ENCODE data around the gene TEX28.

The TEX28 gene

GRCh38 chrX:154327038-154327820 is 32.3 kb upstream of the TEX28 start:
- Histone ChIP-seq H3K4me3 (ENCODE audit: low read length) (no peak overlapping the region), H3K4me2 (ENCODE audit: low read length) (no peak overlapping the region; the same call in 1 of the 2 replicates), H3K9me3 (ENCODE audit: control insufficient read depth, insufficient read depth, low read length) (no peaks in the 10 kb centered on the region), H3K4me1 (ENCODE audit: control insufficient read depth, low read length) (peaks cover 22% of the 10 kb centered on the region), H3K9me2 (replicated peaks; ENCODE audit: control insufficient read depth, low read length) (no peaks in the 10 kb centered on the region), H3K36me3 (ENCODE audit: control insufficient read depth, low read length) (no peaks in the 10 kb centered on the region), H3K27me3 (ENCODE audit: control insufficient read depth, low read length) (peaks cover 9% of the 10 kb centered on the region), H3K27ac (ENCODE audit: low read depth, low read length) (no peak overlapping the region), H4K20me1 (ENCODE audit: control insufficient read depth, insufficient read depth, low read depth, low read length) (no peaks in the 10 kb centered on the region), H3F3A (ENCODE audit: control insufficient read depth, insufficient read depth) (no peaks in the 10 kb centered on the region), H3K79me2 (ENCODE audit: control insufficient read depth, low read length) (no peaks in the 10 kb centered on the region)
- no peak for TF ChIP-seq CTCF (IDR thresholded peaks at IDR 0.05; ENCODE audit: low read depth, low read length, poor library complexity, severe bottlenecking)
- TF ChIP-seq EZH2phosphoT487 (IDR thresholded peaks at IDR 0.05; ENCODE audit: borderline replicate concordance, low read length), result no peak

GRCh38 chrX:154325541-154325940 is 30.6 kb upstream of the TEX28 start:
- no peak for TF ChIP-seq EZH2phosphoT487 (IDR thresholded peaks at IDR 0.05; ENCODE audit: borderline replicate concordance, low read length)

GRCh38 chrX:154323537-154323936 is 28.6 kb upstream of the TEX28 start:
- Histone ChIP-seq H3K27ac (ENCODE audit: low read depth, low read length) (no peak overlapping the region), H3K4me2 (ENCODE audit: low read length) (no peak overlapping the region), H3K4me1 (ENCODE audit: control insufficient read depth, low read length) (peaks cover 45% of the 10 kb centered on the region), H3K27me3 (ENCODE audit: control insufficient read depth, low read length) (peaks cover 9% of the 10 kb centered on the region), H3F3A (ENCODE audit: control insufficient read depth, insufficient read depth) (no peaks in the 10 kb centered on the region), H3K79me2 (ENCODE audit: control insufficient read depth, low read length) (no peaks in the 10 kb centered on the region), H3K4me3 (ENCODE audit: low read length) (no peak overlapping the region), H3K36me3 (ENCODE audit: control insufficient read depth, low read length) (no peaks in the 10 kb centered on the region), H3K9me3 (ENCODE audit: control insufficient read depth, insufficient read depth, low read length) (no peaks in the 10 kb centered on the region), H4K20me1 (ENCODE audit: control insufficient read depth, insufficient read depth, low read depth, low read length) (no peaks in the 10 kb centered on the region), H3K9me2 (replicated peaks; ENCODE audit: control insufficient read depth, low read length) (no peaks in the 10 kb centered on the region)
- no peak for TF ChIP-seq CTCF (IDR thresholded peaks at IDR 0.05; ENCODE audit: low read depth, low read length, poor library complexity, severe bottlenecking)

More at GRCh38 chrX:154325541-154325940, 30.6 kb upstream of the TEX28 start:
- no peaks in the 10 kb centered on the region for H4K20me1 ChIP-seq (ENCODE audit: control insufficient read depth, insufficient read depth, low read depth, low read length)
- peaks cover 9% of the 10 kb centered on the region for H3K27me3 ChIP-seq (ENCODE audit: control insufficient read depth, low read length)
- H3K9me3 ChIP-seq (ENCODE audit: control insufficient read depth, insufficient read depth, low read length), result no peaks in the 10 kb centered on the region
- no peak overlapping the region for H3K4me2 ChIP-seq (ENCODE audit: low read length)
- H3F3A ChIP-seq (ENCODE audit: control insufficient read depth, insufficient read depth), result no peaks in the 10 kb centered on the region
- no peaks in the 10 kb centered on the region for H3K36me3 ChIP-seq (ENCODE audit: control insufficient read depth, low read length)
- H3K4me1 ChIP-seq (ENCODE audit: control insufficient read depth, low read length), result peaks cover 38% of the 10 kb centered on the region
- H3K79me2 ChIP-seq (ENCODE audit: control insufficient read depth, low read length), result no peaks in the 10 kb centered on the region
- no peak overlapping the region for H3K27ac ChIP-seq (ENCODE audit: low read depth, low read length)
- no peak overlapping the region for H3K4me3 ChIP-seq (ENCODE audit: low read length)
- H3K9me2 ChIP-seq (replicated peaks; ENCODE audit: control insufficient read depth, low read length), result no peaks in the 10 kb centered on the region

GRCh38 chrX:154322890-154323289 is 28.0 kb upstream of the TEX28 start:
- Histone ChIP-seq H3K4me3 (ENCODE audit: low read length) (peak overlapping the region; percentile 15; the same call in 1 of the 2 replicates), H3K27ac (ENCODE audit: low read depth, low read length) (no peak overlapping the region), H3K79me2 (ENCODE audit: control insufficient read depth, low read length) (no peaks in the 10 kb centered on the region), H3K4me2 (ENCODE audit: low read length) (peak overlapping the region; percentile 40), H3K9me3 (ENCODE audit: control insufficient read depth, insufficient read depth, low read length) (no peaks in the 10 kb centered on the region), H4K20me1 (ENCODE audit: control insufficient read depth, insufficient read depth, low read depth, low read length) (no peaks in the 10 kb centered on the region), H3K27me3 (ENCODE audit: control insufficient read depth, low read length) (peaks cover 9% of the 10 kb centered on the region), H3F3A (ENCODE audit: control insufficient read depth, insufficient read depth) (no peaks in the 10 kb centered on the region), H3K9me2 (replicated peaks; ENCODE audit: control insufficient read depth, low read length) (no peaks in the 10 kb centered on the region), H3K36me3 (ENCODE audit: control insufficient read depth, low read length) (no peaks in the 10 kb centered on the region), H3K4me1 (ENCODE audit: control insufficient read depth, low read length) (peaks cover 45% of the 10 kb centered on the region)
- TF ChIP-seq EZH2phosphoT487 (IDR thresholded peaks at IDR 0.05; ENCODE audit: borderline replicate concordance, low read length) (no peak), CTCF (IDR thresholded peaks at IDR 0.05; ENCODE audit: low read depth, low read length, poor library complexity, severe bottlenecking) (no peak)
